ENCODE results near the gene TCF7L1. TPM values are rescaled to one million over a fixed set of nuclear protein-coding genes. Genes with fewer than 3 reads are reported as not detected.

TCF7L1 gene
- total and polyA plus RNA-seq, 9 of the 15 experiments (the other 6 are each of a cell fraction or from before 2014, with no cell fraction given), result 0.03 to 0.11 (median 0.07) TPM; not detected in 5

DNA sequence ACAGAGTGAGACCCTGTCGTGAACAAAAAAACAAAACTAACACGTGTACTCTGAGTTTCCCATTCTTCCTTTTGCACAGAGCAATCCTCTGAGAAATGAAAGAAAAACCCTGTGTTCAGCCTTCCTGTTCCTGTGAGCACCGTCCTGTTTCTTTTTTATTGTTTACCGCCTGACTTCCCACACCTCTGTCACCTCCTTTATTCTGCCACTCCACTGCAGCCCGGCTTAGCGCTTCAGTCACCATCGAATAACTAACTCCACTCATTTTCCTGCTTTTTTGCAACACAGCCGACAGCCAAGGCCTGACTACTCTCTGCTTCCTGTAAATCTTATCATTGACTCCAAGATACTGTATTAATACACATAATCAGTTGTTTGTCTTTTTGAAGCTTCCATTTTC lies 153.7 kb downstream of the TCF7L1 start:
- 3% methylated on average over 8 of the region's 8 CpGs for WGBS (ENCODE audit: insufficient coverage, low coverage, missing lambda C conversion rate)
- no peaks in the 10 kb centered on the region; a peak in 1 of 5 replicates for H3K4me1 ChIP-seq (replicated peaks in 1 of 2; ENCODE audit: control insufficient read depth in 2 of 2, insufficient read depth in 2 of 2, low read length in 2 of 2)
- no peaks in the 10 kb centered on the region for H3K9me1 ChIP-seq (ENCODE audit: control insufficient read depth, insufficient read depth, low read length)
- H3K9me3 ChIP-seq (replicated peaks; ENCODE audit: control insufficient read depth, insufficient read depth, low read depth, low read length), result no peaks in the 10 kb centered on the region
- H2AFZ ChIP-seq (ENCODE audit: low read depth, low read length), result no peak overlapping the region
- CTCF ChIA-PET (ENCODE audit: low intra/inter-chr PET ratio), result no interaction called here
- peaks cover 50 to 75% of the 10 kb centered on the region in 2 experiments for H3K27me3 ChIP-seq (ENCODE audit: control insufficient read depth in 2 of 2, insufficient read depth in 2 of 2, low read length in 2 of 2)
- no TSS peak for BruUV-seq (replicated peaks)
- H3K27ac ChIP-seq (ENCODE audit: extremely low read depth, low read depth, low read length), result no peak overlapping the region
- no peak overlapping the region for H3K9ac ChIP-seq (ENCODE audit: insufficient read depth in 1 of 2, low read depth in 2 of 2, low read length in 2 of 2)
- no peak overlapping the region for H3K4me3 ChIP-seq
- no peak for ATAC-seq
- POLR2A ChIA-PET, result interaction anchor here (0.9 kb wide), 1 partner anchor 41 kb away, joined by 3 read pairs; no protein-coding TSS in a partner anchor
- no peak for FAIRE-seq
- no peak for DNase-seq (ENCODE audit: extremely low read depth in 1 of 4, low spot score in 3 of 4)
- H3K36me3 ChIP-seq (ENCODE audit: control insufficient read depth, insufficient read depth, low read length), result no peaks in the 10 kb centered on the region
- H3K4me2 ChIP-seq (ENCODE audit: insufficient read depth, low read length), result no peak overlapping the region
- in situ Hi-C loops (cut with MboI) (no loop called here), intact Hi-C loops (cut with micrococcal nuclease) (loop anchor here (5.0 kb wide), 1 partner anchor 100 kb away; no protein-coding TSS in a partner anchor)
- no peaks in the 10 kb centered on the region for H3K79me2 ChIP-seq (ENCODE audit: control insufficient read depth, insufficient read depth, low read length)
- peaks cover 5% of the 10 kb centered on the region; the same call in 1 of the 2 replicates for H4K20me1 ChIP-seq (replicated peaks; ENCODE audit: control insufficient read depth, insufficient read depth, low read length)
- TF ChIP-seq, protein P1, sequence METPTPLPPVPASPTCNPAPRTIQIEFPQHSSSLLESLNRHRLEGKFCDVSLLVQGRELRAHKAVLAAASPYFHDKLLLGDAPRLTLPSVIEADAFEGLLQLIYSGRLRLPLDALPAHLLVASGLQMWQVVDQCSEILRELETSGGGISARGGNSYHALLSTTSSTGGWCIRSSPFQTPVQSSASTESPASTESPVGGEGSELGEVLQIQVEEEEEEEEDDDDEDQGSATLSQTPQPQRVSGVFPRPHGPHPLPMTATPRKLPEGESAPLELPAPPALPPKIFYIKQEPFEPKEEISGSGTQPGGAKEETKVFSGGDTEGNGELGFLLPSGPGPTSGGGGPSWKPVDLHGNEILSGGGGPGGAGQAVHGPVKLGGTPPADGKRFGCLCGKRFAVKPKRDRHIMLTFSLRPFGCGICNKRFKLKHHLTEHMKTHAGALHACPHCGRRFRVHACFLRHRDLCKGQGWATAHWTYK (CRISPR knock-in tag; IDR thresholded peaks at IDR 0.05), result no peak
- TF ChIP-seq ZNF445 (CRISPR knock-in tag; IDR thresholded peaks at IDR 0.05; ENCODE audit: low read depth), result no peak
- no peak for TF ChIP-seq TBL1XR1 (IDR thresholded peaks at IDR 0.05; ENCODE audit: low read length in 2 of 2)
- no peak for TF ChIP-seq WHSC1 (IDR thresholded peaks at IDR 0.05; ENCODE audit: low read length)
- TF ChIP-seq, protein P2, sequence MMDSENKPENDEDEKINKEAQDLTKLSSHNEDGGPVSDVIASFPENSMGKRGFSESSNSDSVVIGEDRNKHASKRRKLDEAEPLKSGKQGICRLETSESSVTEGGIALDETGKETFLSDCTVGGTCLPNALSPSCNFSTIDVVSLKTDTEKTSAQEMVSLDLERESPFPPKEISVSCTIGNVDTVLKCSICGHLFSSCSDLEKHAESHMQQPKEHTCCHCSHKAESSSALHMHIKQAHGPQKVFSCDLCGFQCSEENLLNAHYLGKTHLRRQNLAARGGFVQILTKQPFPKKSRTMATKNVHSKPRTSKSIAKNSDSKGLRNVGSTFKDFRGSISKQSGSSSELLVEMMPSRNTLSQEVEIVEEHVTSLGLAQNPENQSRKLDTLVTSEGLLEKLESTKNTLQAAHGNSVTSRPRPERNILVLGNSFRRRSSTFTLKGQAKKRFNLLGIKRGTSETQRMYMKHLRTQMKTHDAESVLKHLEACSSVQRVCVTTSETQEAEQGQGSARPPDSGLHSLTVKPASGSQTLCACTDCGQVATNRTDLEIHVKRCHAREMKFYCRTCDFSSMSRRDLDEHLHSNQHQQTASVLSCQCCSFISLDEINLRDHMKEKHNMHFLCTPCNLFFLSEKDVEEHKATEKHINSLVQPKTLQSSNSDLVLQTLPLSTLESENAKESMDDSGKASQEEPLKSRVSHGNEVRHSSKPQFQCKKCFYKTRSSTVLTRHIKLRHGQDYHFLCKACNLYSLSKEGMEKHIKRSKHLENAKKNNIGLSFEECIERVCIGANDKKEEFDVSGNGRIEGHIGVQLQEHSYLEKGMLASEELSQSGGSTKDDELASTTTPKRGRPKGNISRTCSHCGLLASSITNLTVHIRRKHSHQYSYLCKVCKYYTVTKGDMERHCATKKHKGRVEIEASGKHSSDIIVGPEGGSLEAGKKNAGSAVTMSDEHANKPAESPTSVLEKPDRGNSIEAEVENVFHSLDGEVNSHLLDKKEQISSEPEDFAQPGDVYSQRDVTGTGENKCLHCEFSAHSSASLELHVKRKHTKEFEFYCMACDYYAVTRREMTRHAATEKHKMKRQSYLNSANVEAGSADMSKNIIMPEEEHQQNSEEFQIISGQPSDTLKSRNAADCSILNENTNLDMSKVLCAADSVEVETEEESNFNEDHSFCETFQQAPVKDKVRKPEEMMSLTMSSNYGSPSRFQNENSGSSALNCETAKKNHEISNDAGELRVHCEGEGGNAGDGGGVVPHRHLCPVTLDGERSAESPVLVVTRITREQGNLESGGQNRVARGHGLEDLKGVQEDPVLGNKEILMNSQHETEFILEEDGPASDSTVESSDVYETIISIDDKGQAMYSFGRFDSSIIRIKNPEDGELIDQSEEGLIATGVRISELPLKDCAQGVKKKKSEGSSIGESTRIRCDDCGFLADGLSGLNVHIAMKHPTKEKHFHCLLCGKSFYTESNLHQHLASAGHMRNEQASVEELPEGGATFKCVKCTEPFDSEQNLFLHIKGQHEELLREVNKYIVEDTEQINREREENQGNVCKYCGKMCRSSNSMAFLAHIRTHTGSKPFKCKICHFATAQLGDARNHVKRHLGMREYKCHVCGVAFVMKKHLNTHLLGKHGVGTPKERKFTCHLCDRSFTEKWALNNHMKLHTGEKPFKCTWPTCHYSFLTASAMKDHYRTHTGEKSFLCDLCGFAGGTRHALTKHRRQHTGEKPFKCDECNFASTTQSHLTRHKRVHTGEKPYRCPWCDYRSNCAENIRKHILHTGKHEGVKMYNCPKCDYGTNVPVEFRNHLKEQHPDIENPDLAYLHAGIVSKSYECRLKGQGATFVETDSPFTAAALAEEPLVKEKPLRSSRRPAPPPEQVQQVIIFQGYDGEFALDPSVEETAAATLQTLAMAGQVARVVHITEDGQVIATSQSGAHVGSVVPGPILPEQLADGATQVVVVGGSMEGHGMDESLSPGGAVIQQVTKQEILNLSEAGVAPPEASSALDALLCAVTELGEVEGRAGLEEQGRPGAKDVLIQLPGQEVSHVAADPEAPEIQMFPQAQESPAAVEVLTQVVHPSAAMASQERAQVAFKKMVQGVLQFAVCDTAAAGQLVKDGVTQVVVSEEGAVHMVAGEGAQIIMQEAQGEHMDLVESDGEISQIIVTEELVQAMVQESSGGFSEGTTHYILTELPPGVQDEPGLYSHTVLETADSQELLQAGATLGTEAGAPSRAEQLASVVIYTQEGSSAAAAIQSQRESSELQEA (IDR thresholded peaks at IDR 0.05; ENCODE audit: low read depth), result no peak
- no peak for TF ChIP-seq FOXM1 (IDR thresholded peaks at IDR 0.05; ENCODE audit: low read depth)
- TF ChIP-seq FOXM1 (CRISPR knock-in tag; IDR thresholded peaks at IDR 0.05; ENCODE audit: low read depth), result no peak
- no peak for TF ChIP-seq ZNF239 (CRISPR knock-in tag; IDR thresholded peaks at IDR 0.05)
- TF ChIP-seq RHOXF2B (CRISPR knock-in tag; conservative IDR thresholded peaks at IDR 0.05), result no peak
- TF ChIP-seq TEAD1 (CRISPR knock-in tag; IDR thresholded peaks at IDR 0.05), result no peak
- TF ChIP-seq ZNF707 (CRISPR knock-in tag; conservative IDR thresholded peaks at IDR 0.05), result no peak

All from K562 (cell line).